GM19099 (cell line): ENCODE measurements around the gene RBFOX1.

Experiments used
- POLR2A ChIP-seq: IDR thresholded peaks from 3 replicates; pipeline ENCODE4 v1.6.1; 2011; ENCODE audit warnings: low read depth; ENCODE audit not compliant: insufficient read length; ENCODE audit errors: extremely low read depth

Gene RBFOX1

GRCh38 chr16:7420079-7420478, 87.4 kb downstream of the RBFOX1 start:
- TF ChIP-seq POLR2A = no peak

GRCh38 chr16:7420843-7421242, 88.2 kb downstream of the RBFOX1 start:
- no peak for TF ChIP-seq POLR2A

- TF ChIP-seq POLR2A = no peak
Measured at GRCh38 chr16:7421578-7421977, 88.9 kb downstream of the RBFOX1 start.

- no peak for TF ChIP-seq POLR2A
Measured at GRCh38 chr16:7422036-7422888, 89.6 kb downstream of the RBFOX1 start.

DNA sequence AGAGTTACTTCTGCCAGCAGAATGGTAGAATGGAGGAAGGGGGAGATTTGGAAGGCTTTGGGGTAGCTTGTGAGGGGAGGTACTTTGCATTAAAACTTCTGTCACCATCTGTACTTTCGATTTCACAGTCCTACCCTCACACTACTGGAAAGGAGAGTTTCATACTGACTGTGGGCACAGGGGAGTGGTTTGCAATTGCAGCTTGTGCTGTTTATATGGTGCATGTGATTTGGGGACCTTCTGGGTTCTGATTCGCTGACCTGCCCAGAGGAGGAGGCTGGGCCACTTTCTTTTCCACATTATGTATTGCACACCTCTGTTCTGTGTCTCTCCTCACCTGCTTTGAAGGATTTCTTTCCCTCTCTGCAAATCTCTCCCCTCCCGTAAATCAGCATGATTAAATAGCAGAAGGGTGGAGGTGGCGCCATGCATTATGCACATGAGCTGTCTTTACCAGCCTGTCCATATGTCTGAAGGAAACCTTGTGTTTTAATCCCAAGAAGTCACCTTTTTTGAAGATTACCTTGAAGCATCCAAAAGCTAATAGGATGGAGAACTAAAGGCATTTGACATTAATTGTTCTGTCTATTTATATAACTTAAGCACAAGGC, 90.9 kb downstream of the RBFOX1 start:
- no peak for TF ChIP-seq POLR2A

DNA sequence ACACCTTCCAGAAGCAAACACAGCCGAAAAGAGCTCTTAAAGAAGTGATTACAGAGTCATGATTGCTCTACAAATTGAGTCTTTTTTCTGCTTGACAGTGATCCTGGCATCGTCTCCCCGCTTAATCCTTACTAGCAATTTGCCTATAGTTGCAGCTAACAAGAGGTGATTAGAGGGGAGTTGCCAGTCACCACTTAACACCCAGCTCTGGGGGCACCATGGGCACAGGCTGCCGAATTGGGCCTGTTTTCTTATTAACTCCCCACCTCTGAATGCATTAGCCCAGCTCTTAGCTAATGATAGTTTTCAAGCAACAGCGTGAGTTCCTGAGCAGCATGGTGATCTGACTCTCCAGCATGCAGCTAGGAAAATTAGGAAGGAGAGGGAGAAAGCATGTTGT, 93.5 kb downstream of the RBFOX1 start:
- TF ChIP-seq POLR2A = no peak

- no peak for TF ChIP-seq POLR2A
Measured at GRCh38 chr16:7431723-7432122, 99.1 kb downstream of the RBFOX1 start.

- no peak for TF ChIP-seq POLR2A
Measured at GRCh38 chr16:7436306-7436705, 103.7 kb downstream of the RBFOX1 start.

DNA sequence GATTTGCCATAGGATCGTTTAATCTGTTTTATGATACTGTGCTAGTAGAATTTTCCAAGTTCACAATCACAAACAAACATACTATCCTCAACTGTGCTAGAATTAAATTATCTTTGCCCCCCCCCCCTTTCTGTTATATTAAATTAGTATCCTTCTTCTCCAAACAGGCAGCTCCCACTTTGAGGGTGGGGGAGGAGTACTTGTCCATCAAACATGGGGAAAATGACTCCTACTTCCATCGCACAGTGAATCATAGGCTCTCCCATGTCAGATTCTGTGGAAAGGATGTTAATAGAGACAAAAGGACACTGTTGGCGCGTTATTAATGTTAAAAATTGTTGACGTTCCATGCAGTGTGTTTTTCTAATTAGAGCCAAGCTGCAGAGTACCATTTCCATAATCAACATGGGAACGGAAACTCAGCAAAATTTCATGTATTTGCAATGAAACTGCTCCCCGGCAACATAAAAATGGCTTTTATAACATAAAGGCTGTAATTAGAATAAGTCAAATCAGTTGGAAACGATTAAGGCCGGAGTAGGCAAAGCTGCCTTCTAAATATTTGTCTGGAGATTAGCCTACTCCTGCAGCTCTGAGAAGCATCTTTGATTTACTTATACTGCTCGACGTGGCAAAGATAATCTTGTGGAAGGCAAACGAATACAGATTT, 104.6 kb downstream of the RBFOX1 start:
- no peak for TF ChIP-seq POLR2A

- TF ChIP-seq POLR2A = no peak
Measured at GRCh38 chr16:7437843-7438242, 105.2 kb downstream of the RBFOX1 start.

GRCh38 chr16:7438601-7439000, 106.0 kb downstream of the RBFOX1 start:
- TF ChIP-seq POLR2A = no peak

GRCh38 chr16:7439518-7439917, 106.9 kb downstream of the RBFOX1 start:
- no peak for TF ChIP-seq POLR2A

DNA sequence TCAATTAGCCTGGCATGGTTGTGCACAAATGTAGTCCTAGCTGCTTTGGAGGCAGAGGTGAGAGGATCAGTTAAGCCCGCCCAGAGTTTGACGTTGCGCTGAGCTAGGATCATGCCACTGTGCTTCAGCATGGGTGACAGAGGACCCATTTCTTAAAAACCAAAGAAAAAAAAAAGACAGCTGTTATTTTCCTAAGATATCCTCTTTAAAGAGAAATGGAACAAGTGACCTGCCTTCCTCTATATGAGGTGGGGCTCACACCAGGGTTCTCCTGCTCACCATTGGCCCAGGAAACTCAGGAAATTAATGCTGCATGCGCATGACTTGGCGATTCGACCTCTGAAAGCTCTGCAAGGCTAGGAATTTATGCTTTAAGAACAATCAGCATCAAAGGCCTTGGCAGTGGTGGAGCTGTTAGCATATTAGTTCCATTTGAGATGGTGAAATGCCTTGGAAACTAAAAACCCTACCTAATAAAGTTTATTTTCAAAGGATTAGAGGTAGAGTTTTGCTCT, 108.3 kb downstream of the RBFOX1 start:
- TF ChIP-seq POLR2A = no peak

GRCh38 chr16:7442050-7442449, 109.4 kb downstream of the RBFOX1 start:
- no peak for TF ChIP-seq POLR2A

DNA sequence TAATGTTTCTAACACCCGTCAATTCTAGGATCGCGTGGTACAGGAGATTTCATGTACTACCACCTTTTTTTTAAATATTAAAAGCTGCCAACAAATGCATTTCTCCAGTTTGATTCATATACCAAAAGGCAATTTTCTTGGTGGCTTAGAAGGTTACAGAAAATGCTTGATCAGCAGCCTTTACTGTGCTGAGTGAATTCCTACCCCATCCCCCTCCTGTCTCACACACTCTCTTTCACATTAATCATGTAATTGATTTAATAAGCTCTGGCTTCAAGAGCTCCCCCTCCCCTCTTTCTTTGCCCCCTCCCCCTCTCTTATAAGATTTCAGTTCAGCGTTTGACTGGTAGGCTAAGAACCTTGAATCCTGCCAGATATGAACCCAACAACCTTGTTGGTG, 110.5 kb downstream of the RBFOX1 start:
- TF ChIP-seq POLR2A = no peak

DNA sequence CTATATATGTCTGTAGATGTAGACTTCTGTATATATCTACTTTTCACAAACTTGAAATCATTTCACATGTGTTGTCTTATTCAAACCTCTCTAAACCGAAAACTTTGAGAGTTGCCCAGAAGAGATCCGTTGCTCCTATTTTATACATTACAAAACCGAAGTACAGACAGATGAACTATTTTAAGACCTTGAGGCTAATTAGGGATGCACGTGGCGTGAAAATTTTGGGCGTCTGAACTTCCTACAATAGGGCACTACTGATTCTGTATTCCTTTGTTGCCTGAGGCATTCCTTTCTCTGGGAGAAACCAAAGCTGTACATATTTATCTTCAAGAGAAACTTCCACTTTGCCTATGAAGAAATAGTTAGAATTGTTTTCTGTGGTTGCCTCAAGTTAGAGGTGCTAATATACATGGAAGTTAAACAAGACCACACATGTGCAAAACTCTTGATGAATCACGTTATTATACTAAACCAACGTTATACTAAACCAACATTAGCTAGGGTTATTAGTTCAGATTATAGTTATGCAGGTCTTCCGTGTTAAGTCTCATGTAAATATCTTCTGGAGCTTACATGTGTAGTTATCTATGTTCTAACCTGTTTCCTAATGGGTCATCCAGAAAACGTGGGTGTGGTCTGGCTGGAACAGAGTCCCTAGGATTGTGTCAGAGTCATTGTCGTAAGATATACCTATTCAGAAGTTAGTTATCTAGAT, 111.2 kb downstream of the RBFOX1 start:
- no peak for TF ChIP-seq POLR2A

DNA sequence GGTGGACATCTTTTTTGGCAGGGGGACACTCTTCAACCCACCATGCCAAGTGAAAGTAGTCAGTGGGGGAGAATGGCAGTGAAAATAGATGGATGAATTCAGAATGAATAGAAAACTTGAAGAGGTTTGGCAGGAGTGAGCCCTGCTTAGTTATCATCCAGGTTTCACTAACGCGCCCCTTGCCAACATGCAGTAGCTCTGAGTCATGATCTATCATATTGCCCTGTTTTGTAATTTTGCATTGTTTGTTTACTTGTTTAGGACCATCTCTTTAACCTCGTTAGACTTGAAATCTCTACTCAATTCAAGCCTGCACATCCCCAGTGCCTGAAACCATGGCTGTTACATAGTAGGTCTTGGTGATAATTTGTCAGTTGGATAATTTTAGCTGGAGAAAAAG, 116.7 kb downstream of the RBFOX1 start:
- TF ChIP-seq POLR2A = no peak
